GM21423 (cell line): ENCODE measurements around the gene UVRAG.
"Not testable (repeated sequence)": the region's sequence is repeated elsewhere in the genome, so short reads cannot be mapped to it uniquely, and the experiment has no call there.

ENCODE experiments used
- ATAC-seq: cut with Tn5 transposase; IDR thresholded peaks from one replicate; pipeline ENCODE4 v1.9.1; 2021; ENCODE audit warnings: mild to moderate bottlenecking, moderate library complexity; ENCODE audit not compliant: unreplicated experiment

Gene UVRAG

DNA sequence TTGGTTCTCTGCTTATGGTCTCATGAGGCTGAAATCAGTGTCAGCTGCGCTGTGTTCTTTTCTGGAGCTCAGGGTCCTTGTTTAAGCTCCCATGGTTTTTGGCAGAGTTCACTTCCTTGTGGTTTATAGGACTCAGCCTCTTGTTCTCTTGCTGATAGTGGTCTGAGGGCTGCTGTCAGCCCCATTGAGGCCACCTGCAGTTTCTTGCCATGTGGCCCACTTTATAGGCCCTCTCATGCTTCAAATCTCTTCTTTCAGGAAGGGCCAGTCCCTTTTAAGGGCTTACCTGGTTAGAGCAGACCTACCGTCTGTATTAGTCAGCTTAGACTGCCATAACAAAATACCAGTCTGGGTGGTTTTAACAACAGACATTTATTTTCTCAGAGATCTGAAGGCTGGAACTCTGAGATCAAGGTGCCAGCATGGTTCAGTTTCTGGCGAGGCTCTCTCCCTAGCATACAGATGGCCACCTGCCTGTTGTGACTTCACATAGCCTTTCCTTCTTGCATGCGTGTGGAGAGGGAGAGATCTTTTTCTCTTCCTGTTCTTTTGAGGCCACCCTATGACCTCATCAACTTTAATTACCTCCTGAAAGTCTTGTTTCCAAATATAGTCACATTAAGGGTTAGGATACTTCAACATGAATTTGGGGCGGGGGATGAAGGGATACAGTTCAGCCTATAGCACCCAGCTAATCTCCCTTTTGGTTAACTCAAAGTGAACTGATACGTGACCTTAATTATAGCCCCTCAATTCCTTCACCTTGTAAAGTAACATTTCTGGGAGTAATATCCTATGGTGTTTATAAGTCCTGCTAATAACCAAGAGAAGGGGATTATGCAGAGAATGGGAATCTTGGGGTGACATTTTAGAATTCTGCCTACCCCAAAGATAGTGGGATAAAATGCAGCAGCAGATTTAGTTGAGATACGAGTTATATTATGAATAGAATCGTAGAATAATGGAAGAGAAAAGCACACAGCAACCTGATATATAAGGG lies 131.8 kb downstream of the UVRAG start:
- ATAC-seq, result no peak

DNA sequence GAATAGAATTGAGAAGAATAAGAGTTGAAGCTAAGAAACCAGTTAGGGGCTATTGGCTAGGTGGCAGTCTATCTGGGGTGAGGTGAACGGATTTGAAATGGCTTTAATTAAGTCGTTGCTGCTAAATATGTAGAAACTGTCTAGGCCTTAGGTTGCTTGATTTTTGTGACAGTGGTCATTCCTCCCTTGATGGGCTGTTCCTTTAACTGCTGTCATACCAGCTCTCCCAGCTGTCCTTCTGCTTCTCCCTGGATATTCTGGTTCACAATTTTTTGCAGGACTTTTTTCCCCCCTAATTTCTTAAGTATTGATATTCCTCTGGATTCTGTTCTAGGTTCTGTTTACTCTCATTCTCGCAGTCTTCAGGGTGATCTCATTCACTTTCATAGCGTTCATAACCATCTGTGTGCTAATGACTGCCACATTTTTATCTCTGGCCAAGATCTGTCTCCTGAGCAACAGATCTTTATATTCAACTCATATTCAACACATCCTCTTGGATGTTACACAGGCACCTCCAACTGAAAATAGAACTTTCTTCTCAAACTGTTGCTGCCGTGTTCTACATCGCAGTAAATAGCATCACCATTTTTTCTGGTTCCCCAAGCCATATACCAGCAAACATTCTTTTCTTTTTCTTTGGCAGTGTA lies 134.1 kb downstream of the UVRAG start:
- no peak for ATAC-seq

- no peak for ATAC-seq
Observed at GRCh38 chr11:75950141-75950540, 135.1 kb downstream of the UVRAG start.

- ATAC-seq, result no peak
Observed at GRCh38 chr11:75954039-75954438, 139.0 kb downstream of the UVRAG start.

DNA sequence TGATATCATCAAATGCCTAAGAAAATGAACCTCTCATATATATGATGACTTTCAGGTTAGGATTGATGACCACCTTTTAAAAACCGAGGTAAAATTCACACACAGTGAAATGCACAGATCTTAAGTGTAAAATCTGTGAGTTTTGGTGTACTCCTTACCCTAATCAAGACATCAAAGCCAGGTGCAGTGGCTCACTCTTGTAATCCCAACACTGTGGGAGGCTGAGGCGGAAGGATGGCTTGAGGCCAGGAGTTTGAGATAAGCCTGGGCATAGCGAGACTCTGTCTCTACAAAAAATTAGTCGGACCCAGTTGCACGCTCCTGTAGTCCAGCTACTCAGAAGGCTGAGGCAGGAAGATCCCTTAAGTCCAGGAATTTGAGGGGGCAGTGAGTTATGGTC lies 140.4 kb downstream of the UVRAG start:
- no peak for ATAC-seq

DNA sequence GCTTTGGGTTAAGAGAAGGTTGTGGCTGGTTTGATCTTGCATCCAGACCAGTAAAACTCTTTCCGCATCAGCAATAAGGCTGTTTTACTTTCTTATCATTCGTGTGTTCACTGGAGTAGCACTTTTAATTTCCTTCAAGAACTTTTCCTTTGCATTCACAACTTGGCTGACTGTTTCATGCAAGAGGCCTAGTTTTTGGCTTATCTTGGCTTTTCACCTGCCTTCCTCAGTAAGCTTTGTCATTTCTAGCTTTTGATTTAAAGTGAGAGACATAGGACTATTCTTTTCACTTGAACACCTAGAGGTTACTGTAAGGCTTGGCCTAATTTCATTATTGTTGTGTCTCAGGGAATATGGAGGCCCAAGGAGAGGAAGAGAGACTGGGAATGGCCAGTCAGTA lies 144.5 kb downstream of the UVRAG start:
- ATAC-seq, result no peak

DNA sequence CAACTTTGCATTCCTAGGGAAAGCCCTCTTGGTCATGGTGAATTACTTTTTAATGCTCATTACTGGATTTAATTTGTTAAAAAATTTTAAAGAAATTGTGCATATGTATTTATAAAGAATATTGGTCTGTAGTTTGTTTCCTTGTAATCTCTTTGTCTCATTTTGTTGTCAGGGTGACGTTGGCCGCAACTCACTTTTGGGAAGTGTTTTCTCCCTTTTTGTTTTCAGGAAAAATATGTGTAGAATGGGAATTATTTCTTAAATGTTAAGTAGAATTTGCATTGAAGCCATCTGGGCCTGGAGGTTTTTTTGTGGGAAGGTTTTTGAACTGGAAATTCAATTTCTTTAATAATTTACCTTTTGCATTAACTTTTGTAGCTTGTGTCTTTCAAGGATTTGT lies 149.1 kb downstream of the UVRAG start:
- no peak for ATAC-seq

GRCh38 chr11:75966537-75967287 lies 151.7 kb downstream of the UVRAG start:
- ATAC-seq, result no peak

DNA sequence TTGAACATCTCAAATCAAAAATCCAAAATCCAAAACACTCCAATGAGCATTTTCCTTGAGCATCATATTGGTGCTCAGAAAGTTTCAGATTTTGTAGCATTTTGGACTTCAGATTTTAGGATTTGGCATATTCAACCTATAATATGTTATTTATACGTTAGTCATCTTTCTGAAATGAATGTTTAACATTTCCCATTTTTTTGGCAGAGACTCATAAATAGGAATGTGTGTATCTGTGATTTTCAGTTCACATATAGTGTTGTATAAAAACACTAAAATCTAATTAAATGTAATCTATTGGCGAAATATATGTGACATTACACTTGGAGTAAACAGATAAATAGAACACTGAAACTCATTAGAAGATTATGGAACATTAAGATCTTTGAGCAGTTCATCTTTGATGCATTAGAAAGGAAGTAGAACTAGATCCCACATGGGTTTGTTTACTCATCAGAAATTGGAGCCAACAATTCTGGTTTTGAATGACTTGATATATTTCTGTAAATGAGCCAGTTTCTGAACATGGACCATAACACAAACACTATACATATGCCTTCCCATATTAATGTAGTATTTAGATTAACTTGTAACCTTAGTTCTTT lies 153.1 kb downstream of the UVRAG start:
- ATAC-seq, result no peak

- no peak for ATAC-seq
Observed at GRCh38 chr11:75969626-75970308, 154.8 kb downstream of the UVRAG start.

DNA sequence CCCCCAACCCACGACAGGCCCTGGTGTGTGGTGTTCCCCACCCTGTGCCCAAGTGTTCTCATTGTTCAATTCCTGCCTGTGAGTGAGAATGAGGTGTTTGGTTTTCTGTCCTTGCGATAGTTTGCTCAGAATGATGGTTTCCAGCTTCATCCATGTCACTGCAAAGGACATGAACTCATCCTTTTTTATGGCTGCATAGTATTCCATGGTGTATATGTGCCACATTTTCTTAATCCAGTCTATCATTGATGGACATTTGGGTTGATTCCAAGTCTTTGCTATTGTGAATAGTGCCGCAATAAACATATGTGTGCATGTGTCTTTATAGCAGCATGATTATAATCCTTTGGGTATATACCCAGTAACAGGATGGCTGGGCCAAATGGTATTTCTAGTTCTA lies 158.7 kb downstream of the UVRAG start:
- not testable (repeated sequence) for ATAC-seq

DNA sequence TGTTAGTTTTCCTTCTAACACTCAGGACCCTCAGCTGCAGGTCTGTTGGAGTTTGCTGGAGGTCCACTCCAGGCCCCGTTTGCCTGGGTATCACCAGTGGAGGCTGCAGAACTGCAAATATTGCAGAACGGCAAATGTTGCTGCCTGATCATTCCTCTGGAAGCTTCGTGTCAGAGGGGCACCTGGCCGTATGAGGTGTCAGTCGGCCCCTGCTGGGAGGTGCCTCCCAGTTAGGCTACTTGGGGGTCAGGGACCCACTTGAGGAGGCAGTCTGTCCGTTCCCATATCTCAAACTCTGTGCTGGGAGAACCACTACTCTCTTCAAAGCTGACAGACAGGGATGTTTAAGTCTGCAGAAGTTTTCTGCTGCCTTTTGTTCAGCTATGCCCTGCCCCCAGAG lies 164.1 kb downstream of the UVRAG start:
- not testable (repeated sequence) for ATAC-seq

DNA sequence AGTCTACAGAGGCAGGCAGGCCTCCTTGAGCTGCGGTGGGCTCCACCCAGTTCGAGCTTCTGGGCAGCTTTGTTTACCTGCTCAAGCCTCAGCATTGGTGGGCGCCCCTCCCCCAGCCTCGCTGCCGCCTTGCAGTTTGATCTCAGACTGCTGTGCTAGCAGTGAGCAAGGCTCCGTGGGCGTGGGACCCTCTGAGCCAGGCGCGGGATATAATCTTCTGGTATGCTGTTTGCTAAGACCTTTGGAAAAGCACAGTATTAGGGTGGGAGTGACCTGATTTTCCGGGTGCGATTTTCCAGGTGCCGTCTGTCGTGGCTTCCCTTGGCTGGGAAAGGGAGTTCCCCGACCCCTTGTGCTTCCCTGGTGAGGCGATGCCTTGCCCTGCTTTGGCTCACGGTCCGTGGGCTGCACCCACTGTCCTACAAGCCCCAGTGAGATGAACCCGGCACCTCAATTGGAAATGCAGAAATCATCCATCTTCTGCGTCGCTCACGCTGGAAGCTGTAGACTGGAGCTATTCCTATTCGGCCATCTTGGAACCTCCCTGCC lies 164.5 kb downstream of the UVRAG start:
- not testable (repeated sequence) for ATAC-seq

- no peak for ATAC-seq
Observed at GRCh38 chr11:75980031-75980430, 165.0 kb downstream of the UVRAG start.

- ATAC-seq, result no peak
Observed at GRCh38 chr11:75981546-75981945, 166.5 kb downstream of the UVRAG start.

DNA sequence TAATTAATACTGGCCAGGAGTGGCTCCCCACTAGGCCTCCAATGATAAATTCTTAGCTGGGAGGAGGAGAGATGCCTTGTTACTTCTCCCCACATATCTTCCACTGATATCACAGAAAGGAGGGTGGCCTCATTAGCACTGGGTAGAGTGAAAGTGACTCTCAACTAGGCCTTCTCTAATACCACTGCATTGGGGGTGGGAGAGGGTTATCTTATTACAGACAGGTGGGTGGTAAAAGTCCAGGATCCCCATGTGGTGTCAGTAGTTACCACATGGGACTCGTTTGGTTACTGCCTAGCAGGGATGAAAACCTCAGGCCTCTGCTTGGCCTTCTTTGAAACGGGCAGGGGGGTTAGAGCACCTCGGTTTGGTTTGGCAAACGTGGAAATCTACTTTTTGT lies 167.3 kb downstream of the UVRAG start:
- ATAC-seq, result no peak

DNA sequence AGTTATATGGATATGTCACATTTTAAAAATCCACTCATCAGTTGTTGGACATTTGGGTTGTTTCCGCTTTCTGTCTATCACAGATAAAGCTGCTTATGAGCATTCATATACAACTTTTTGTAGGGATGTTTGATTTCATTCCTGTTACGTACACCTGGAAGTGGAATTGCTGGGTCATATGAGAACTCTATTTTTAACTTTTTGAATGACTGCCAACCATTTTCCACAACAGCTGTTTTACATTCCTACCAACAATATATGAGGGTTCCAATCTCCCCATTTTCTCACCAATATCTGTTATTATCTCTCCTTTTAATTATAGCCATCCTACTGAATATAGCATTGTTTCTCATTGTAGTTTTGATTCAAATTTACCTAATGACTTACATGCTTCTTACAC lies 172.0 kb downstream of the UVRAG start:
- no peak for ATAC-seq

DNA sequence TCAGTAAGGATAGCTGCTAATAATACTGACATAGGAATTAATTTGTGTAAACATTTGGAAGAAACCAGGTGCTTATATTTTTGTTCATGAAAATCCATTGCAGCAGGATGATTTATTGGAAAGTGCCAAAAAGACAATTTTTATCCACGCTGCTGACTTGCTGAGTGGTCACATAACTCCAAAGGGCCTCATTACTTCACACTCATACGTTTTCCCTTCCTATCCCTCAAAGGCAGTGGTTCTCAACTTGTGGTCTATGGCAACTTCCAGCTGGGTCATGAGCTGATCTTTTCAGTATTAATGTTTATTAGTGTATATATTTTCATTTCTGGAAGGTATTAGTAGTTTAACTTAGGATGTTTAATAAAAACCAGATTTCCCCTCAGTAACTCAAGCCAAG lies 178.1 kb downstream of the UVRAG start:
- ATAC-seq, result no peak

- no peak for ATAC-seq
Observed at GRCh38 chr11:75994616-75995015, 179.6 kb downstream of the UVRAG start.
